Measurements from ENCODE around the gene WWOX.

DNA sequence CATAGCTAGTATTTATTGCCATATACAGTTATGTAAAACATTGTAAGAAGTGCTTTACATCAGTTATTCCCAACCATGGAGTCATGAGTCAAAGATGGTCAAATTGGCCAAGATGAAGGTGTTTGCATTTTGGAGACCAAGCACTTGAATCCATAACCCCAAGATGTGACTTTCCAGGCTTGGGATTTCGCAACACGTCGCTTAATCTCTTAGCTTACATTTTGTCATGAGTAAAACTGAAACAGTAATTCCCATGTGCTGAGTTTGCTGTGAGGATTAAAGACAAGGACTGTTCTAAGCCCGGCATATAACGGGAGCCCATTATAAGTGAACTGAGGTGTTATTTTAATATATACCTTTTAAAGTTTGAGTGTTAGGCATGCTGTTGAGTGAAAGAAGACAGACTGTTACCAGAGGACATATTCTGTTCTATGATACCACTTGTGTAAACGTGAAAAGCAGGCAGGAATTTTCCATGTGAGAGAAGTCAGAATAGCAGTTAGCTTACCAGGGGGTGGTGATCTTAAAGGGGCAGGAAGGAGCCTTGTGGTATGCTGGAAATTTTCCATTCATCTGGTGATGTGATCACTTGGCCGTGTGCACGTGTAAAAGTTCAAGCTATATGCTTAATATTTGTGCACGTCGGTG lies 484.9 kb downstream of the WWOX start:
- TF ChIP-seq POLR2A (IDR thresholded peaks at IDR 0.05), result no peak
- TF ChIP-seq, protein P1, sequence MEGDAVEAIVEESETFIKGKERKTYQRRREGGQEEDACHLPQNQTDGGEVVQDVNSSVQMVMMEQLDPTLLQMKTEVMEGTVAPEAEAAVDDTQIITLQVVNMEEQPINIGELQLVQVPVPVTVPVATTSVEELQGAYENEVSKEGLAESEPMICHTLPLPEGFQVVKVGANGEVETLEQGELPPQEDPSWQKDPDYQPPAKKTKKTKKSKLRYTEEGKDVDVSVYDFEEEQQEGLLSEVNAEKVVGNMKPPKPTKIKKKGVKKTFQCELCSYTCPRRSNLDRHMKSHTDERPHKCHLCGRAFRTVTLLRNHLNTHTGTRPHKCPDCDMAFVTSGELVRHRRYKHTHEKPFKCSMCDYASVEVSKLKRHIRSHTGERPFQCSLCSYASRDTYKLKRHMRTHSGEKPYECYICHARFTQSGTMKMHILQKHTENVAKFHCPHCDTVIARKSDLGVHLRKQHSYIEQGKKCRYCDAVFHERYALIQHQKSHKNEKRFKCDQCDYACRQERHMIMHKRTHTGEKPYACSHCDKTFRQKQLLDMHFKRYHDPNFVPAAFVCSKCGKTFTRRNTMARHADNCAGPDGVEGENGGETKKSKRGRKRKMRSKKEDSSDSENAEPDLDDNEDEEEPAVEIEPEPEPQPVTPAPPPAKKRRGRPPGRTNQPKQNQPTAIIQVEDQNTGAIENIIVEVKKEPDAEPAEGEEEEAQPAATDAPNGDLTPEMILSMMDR (IDR thresholded peaks at IDR 0.05 in 8 of 11, conservative IDR thresholded peaks at IDR 0.05 in 3 of 11), result no peak
- TF ChIP-seq POLR2AphosphoS5 (IDR thresholded peaks at IDR 0.05), result no peak
